BLaER1 (cell line): ENCODE data around the gene TNS3.
A peak's percentile ranks its signal among the peaks of the same experiment; 100 is the strongest.

ENCODE experiments used
- H3K27ac ChIP-seq: shearing (Covaris generic); formaldehyde crosslinking; 2 replicates; pipeline ENCODE4 v1.8.1; 2022
- H3K27me3 ChIP-seq: shearing (Covaris generic); formaldehyde crosslinking; 2 replicates; pipeline ENCODE4 v1.8.1; 2022
- H3K36me3 ChIP-seq: shearing (Covaris generic); formaldehyde crosslinking; 2 replicates; pipeline ENCODE4 v1.8.1; 2022
- H3K4me1 ChIP-seq: shearing (Covaris generic); formaldehyde crosslinking; 2 replicates; pipeline ENCODE4 v1.8.1; 2022
- H3K4me2 ChIP-seq: shearing (Covaris generic); formaldehyde crosslinking; 2 replicates; pipeline ENCODE4 v1.8.1; 2022
- H3K4me3 ChIP-seq: shearing (Covaris generic); formaldehyde crosslinking; 2 replicates; pipeline ENCODE4 v1.8.1; 2022
- H3K9ac ChIP-seq: shearing (Covaris generic); formaldehyde crosslinking; 2 replicates; pipeline ENCODE4 v1.8.1; 2022
- H3K9me3 ChIP-seq: shearing (Covaris generic); formaldehyde crosslinking; 2 replicates; pipeline ENCODE4 v1.8.1; 2022
- H4K20me1 ChIP-seq: shearing (Covaris generic); formaldehyde crosslinking; 2 replicates; pipeline ENCODE4 v1.8.1; 2022
- Cebpa-rat ChIP-seq: shearing (Covaris generic); IDR thresholded peaks from 2 replicates; pipeline ENCODE4 v1.8.1; 2022

TNS3 gene

DNA sequence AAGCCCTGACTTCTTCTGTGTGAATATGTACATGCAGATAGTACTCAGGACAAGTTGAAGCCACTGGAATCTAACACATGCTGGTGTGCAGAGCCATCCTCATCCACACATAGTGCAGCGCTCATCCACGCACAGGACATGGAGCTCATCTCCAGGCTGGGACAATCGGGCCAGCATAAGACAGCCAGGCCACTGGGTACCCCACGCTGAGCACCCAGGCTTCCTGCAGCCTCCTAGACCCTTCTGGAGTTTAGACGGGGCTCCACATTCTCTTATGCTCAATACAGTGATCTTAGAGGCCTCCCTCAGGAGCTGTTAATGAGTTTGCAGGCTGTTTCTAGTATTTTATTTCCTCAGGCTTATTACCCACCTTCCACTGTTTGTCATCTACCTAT lies 238.9 kb downstream of the TNS3 start:
- Histone ChIP-seq H3K27me3 (no peaks in the 10 kb centered on the region), H3K27ac (no peak overlapping the region), H3K4me3 (no peak overlapping the region), H3K9ac (no peak overlapping the region), H4K20me1 (0 out of 2 replicates have a peak, but pooled peaks cover 6% of the 10 kb centered on the region), H3K9me3 (no peaks in the 10 kb centered on the region), H3K4me1 (peaks cover 26% of the 10 kb centered on the region), H3K4me2 (no peak overlapping the region), H3K36me3 (peaks cover 31% of the 10 kb centered on the region)
- no peak for TF ChIP-seq Cebpa-rat

DNA sequence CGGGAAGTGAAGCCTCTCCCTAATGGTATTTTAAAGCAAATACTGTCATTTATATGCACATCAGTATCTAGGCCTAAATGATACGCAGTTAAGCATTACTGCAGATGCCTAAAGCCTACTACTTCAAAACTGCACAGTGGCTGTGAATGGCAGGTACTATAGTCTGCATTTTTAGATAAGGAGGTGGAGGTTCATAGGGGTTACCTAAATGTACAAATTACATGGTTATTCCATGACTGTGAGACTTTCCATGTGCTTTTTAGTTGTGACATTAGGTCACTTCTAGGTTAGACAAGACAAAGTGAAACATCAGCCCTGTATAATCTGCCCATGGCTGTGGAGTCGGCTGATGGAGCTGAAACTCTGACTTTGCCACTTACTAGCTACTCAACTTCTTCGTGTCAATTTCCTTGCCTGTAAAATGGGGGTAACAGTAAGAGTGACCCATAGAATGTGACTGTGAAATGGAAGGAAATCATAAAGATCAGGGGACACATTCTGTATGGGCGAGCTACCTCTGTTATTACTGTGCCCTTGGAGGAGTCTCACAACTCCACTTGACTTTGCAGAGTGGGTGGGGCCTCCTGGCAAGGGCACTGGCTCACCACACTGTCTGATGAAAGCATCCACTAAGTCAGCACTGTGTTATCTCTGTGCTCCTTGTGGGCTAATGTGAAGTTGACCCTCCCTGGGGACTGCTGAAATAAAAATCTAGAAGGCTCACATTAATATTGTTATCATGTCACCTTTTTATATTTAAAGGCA lies 239.4 kb downstream of the TNS3 start:
- H3K27me3 ChIP-seq = no peaks in the 10 kb centered on the region
- no peaks in the 10 kb centered on the region for H3K9me3 ChIP-seq
- peaks cover 21% of the 10 kb centered on the region for H3K4me1 ChIP-seq
- H3K36me3 ChIP-seq = peaks cover 31% of the 10 kb centered on the region
- H3K4me3 ChIP-seq = no peak overlapping the region
- H4K20me1 ChIP-seq = 0 out of 2 replicates have a peak, but pooled peaks cover 3% of the 10 kb centered on the region
- no peak overlapping the region for H3K27ac ChIP-seq
- no peak overlapping the region for H3K4me2 ChIP-seq
- H3K9ac ChIP-seq = no peak overlapping the region
- no peak for TF ChIP-seq Cebpa-rat

DNA sequence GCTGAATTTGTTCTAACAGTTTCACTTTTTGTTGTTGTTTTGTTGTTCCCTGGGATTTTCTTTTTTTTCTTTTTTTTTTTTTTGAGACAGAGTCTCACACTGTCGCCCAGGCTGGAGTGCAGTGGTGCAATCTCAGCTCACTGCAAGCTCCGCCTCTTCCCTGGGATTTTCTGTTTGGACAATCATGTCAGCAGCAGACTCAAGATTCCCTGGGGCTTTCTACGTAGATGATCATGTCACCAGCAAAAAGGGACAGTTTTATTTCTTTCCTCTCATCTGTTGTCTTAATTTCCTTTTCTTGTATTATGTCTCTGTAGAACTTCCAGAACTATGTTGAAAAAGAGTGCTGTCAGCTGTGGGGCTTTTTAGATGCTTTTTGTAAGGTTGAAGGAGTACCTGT lies 241.4 kb downstream of the TNS3 start:
- Histone ChIP-seq H3K4me1 (peaks cover 18% of the 10 kb centered on the region; the same call in 1 of the 2 replicates), H3K9me3 (no peaks in the 10 kb centered on the region), H3K27ac (no peak overlapping the region), H3K9ac (no peak overlapping the region), H3K4me2 (peak overlapping the region; percentile 15; the same call in 1 of the 2 replicates), H3K36me3 (peaks cover 29% of the 10 kb centered on the region), H3K27me3 (no peaks in the 10 kb centered on the region), H4K20me1 (no peaks in the 10 kb centered on the region), H3K4me3 (no peak overlapping the region)
- no peak for TF ChIP-seq Cebpa-rat

DNA sequence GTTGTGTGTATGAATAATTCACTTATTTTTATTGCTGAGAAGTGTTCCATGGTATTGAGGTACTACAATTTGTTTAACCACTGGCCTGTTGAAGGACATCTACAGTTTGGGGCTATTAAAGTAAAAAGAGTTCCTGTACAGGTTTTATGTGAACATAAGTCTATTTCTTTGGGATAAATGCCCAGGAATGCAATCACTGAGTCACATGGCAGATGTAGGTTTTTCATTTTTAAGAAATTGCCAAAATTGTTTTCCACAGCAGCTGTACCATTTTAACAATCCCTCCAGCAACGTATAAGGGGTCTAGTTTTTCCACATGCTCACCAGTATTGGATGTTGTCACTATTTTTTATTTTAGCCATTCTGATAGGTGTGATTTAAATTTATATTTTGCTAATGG lies 243.9 kb downstream of the TNS3 start:
- Histone ChIP-seq H3K36me3 (peaks cover 12% of the 10 kb centered on the region; the same call in 1 of the 2 replicates), H3K9me3 (no peaks in the 10 kb centered on the region), H3K4me3 (no peak overlapping the region), H3K9ac (no peak overlapping the region), H4K20me1 (no peaks in the 10 kb centered on the region), H3K27me3 (no peaks in the 10 kb centered on the region), H3K4me1 (peaks cover 18% of the 10 kb centered on the region; the same call in 1 of the 2 replicates), H3K27ac (no peak overlapping the region), H3K4me2 (no peak overlapping the region)
- TF ChIP-seq Cebpa-rat = no peak

DNA sequence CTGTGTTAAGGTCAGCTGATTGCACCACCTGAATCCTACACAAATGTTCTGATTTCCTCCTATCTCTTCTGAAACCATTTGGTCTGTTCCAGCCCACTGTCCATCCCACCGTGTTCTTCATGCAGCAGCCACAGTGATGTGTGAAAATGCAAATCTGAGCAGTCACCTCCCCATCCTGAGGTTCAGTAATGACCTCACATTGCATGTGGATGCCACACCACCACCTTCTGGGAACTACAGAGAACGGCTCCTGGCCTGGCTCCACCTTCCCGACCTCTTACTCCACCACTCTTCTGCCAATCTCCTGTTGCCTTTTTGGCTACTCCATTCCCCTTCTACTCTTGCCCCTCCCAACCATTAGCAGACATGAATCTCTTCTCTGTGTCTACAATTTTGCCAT lies 244.4 kb downstream of the TNS3 start:
- H3K4me2 ChIP-seq = no peak overlapping the region
- peaks cover 7% of the 10 kb centered on the region; the same call in 1 of the 2 replicates for H3K36me3 ChIP-seq

DNA sequence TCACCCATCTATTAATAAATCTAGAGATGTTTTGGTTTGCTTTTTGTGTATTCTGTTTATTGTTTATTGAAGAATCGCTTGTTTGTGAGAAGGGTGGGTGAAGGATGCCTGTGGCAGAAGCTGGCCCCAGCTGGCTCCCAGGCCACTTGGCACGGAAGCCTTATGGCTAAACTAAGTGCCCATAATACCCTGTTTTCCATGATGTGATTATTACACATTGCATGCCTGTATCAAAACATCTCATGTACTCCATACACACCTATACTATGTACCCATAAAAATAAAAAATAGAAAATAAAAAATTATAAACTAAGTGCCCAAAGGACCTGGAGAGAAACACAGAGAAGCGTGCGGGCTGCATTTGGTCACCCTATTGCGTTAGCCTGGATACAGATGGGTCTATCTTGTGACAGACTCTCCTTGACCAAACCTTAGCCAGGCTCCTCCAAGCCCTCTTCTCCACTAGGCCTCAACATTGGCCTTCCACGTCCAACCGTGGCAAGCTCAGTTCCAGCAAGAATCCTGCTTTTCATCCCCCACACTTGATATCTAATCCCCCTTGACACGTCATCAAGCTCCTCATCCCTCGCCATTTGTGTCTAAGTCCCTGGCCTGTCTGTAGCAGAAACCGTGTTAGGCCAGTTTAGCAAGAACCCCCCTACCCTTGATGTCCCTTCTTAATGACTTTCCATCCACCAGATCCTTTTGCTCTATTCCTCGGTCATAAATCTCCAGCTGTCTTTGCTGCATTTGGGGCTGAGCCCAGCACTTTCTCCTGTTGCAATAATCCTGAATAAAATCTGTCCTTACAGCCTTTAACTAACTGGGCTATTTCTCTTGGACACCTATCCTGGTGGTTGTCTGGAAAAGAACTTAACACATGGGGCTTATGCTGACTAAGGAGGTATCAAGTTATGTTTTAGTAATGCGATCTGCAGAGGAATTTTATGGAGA lies 245.2 kb downstream of the TNS3 start:
- Histone ChIP-seq H3K27ac (no peak overlapping the region), H3K36me3 (0 out of 2 replicates have a peak, but pooled peaks cover 5% of the 10 kb centered on the region), H3K4me3 (no peak overlapping the region), H3K9ac (no peak overlapping the region), H3K9me3 (no peaks in the 10 kb centered on the region), H4K20me1 (no peaks in the 10 kb centered on the region; the same call in 1 of the 2 replicates), H3K27me3 (no peaks in the 10 kb centered on the region), H3K4me2 (no peak overlapping the region), H3K4me1 (peaks cover 9% of the 10 kb centered on the region; the same call in 1 of the 2 replicates)
- no peak for TF ChIP-seq Cebpa-rat

More for the DNA sequence above, 244.4 kb downstream of the TNS3 start:
- Histone ChIP-seq H3K9ac (no peak overlapping the region), H3K27ac (no peak overlapping the region), H4K20me1 (no peaks in the 10 kb centered on the region), H3K4me3 (no peak overlapping the region), H3K27me3 (no peaks in the 10 kb centered on the region), H3K9me3 (no peaks in the 10 kb centered on the region), H3K4me1 (peaks cover 16% of the 10 kb centered on the region; the same call in 1 of the 2 replicates)
- no peak for TF ChIP-seq Cebpa-rat

DNA sequence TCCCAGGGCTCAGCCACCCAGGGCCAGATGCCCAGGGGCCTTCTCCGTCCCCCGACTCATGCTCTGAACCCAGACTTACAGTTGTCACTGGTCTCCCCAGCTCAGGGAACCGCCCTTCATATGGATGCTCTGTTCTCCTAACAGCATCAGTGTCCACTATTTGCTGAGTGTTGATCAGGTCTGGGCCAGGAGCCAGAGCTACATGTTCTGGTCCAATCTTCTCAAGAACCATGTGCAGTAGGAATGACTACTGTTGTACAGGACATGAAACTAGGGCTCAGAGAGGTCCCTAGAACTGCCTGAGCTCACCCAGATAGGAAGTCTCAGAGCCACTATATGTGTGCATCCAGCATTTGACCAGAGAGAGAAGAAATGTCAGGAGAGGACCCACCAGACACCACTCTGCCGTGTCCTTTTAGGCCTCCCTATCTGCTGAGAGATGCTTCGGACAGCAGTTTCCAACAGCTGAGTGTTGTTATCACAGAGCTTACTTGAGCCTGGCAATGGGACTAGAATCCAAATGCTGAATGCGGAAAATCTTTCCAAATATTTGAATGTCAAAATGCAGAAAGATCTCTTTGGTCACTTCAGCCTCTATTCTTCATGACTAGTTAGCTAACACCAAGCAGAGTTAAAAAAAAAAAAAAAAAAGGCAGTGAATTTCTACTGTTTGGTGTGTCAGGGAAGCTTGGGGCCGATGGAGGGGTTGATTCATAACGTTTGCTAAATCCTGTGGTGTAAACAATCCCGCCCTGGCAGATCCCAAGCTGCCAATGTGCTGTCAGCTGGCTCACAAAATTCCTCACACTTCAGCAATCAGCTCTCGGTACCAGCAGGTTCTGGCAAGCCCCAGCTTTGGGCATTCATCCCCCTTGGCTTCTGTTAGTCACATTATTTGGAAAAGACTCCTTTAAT lies 246.1 kb downstream of the TNS3 start:
- H4K20me1 ChIP-seq = no peaks in the 10 kb centered on the region; the same call in 1 of the 2 replicates
- H3K9ac ChIP-seq = no peak overlapping the region
- peaks cover 5% of the 10 kb centered on the region; the same call in 1 of the 2 replicates for H3K4me1 ChIP-seq
- H3K4me3 ChIP-seq = no peak overlapping the region
- 0 out of 2 replicates have a peak, but pooled peaks cover 5% of the 10 kb centered on the region for H3K36me3 ChIP-seq
- TF ChIP-seq Cebpa-rat = no peak
- no peak overlapping the region for H3K27ac ChIP-seq
- no peak overlapping the region for H3K4me2 ChIP-seq
- H3K9me3 ChIP-seq = no peaks in the 10 kb centered on the region
- no peaks in the 10 kb centered on the region for H3K27me3 ChIP-seq

DNA sequence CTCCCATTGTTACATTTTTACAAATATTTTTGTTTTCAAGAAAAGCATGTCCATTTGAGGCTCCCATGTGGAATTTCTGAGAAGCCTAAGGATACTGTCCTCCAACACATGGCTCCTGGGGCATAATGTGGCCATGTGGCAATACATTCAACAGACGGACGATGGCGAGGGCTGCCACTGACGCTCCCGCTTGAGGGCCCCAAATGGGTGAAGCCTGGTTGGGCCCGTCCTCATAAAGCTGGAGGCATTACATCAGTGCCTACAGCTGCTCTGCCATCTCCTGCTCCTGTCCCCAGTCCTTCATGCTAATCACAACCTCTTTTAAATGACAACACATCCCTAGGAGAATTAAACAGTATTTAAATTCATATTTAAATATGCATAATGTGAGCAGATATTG lies 246.8 kb downstream of the TNS3 start:
- Histone ChIP-seq H3K4me2 (no peak overlapping the region), H3K4me3 (no peak overlapping the region), H3K4me1 (no peaks in the 10 kb centered on the region), H4K20me1 (no peaks in the 10 kb centered on the region; the same call in 1 of the 2 replicates), H3K9ac (no peak overlapping the region), H3K36me3 (0 out of 2 replicates have a peak, but pooled peaks cover 7% of the 10 kb centered on the region), H3K27ac (no peak overlapping the region), H3K27me3 (no peaks in the 10 kb centered on the region), H3K9me3 (no peaks in the 10 kb centered on the region)
- no peak for TF ChIP-seq Cebpa-rat

DNA sequence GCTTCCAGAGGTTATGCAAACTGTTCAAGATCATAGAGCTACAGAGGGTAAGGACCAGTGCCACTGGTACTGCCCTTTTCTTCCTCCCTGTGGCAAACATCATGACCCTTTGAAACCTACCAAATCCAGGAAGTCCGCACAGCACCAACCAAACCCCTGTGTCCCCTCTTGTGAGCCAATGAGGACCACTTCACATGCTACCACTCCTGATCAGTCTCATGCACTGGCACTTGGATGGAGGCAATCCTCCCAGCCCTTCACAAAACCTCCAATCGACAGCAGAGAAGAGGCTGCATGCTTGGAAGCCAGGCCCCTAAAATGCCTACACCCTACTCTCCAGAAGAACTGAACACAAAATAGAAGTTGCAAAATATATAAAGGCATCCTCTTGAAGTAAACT lies 248.0 kb downstream of the TNS3 start:
- Histone ChIP-seq H3K9ac (no peak overlapping the region), H4K20me1 (no peaks in the 10 kb centered on the region; the same call in 1 of the 2 replicates), H3K27ac (no peak overlapping the region)

More for the DNA sequence above, 248.0 kb downstream of the TNS3 start:
- Histone ChIP-seq H3K4me3 (no peak overlapping the region), H3K4me2 (no peak overlapping the region), H3K4me1 (peaks cover 7% of the 10 kb centered on the region), H3K27me3 (no peaks in the 10 kb centered on the region), H3K36me3 (peaks cover 14% of the 10 kb centered on the region), H3K9me3 (no peaks in the 10 kb centered on the region)
- no peak for TF ChIP-seq Cebpa-rat
